AG04450 (cell line): ENCODE measurements around the gene BASP1. TPM values are rescaled to one million over a fixed set of nuclear protein-coding genes. Genes with fewer than 3 reads are reported as not detected.
"Not testable (repeated sequence)": the region's sequence is repeated elsewhere in the genome, so short reads cannot be mapped to it uniquely, and the experiment has no call there.

ENCODE experiments used
- CTCF ChIA-PET: fragments of 300-600, 350-600 bp; formaldehyde crosslinking; extraction: SDS; loops from one replicate; lab custom pipeline; 2022; ENCODE audit warnings: antibody characterized with exemption, inconsistent platforms; lab: Charles Lee
- POLR2A ChIA-PET: fragments of 350-600 bp; formaldehyde crosslinking; extraction: SDS; loops from one replicate; lab custom pipeline; 2021; ENCODE audit warnings: antibody characterized with exemption, inconsistent platforms; lab: Yijun Ruan, JAX
- DNase-seq: peaks from one replicate; pipeline ENCODE4 v3.0.0-alpha.2; 2011; ENCODE audit warnings: low read depth, low spot score
- H3K27ac ChIP-seq: one replicate; pipeline ENCODE4 v1.5.1; 2012; ENCODE audit warnings: low read depth, low read length, control low read depth
- H3K27me3 ChIP-seq: one replicate; pipeline ENCODE4 v1.6.0; 2012; ENCODE audit warnings: low read length; ENCODE audit not compliant: control insufficient read depth, insufficient read depth
- H3K4me3 ChIP-seq: 2 replicates; pipeline ENCODE4 v1.5.1; 2011; ENCODE audit warnings: mild to moderate bottlenecking, low read depth, low read length, control low read depth
- H3K9me3 ChIP-seq: 2 replicates; pipeline ENCODE4 v1.5.1; 2012; ENCODE audit warnings: low read length; ENCODE audit not compliant: control insufficient read depth, insufficient read depth
- CTCF ChIP-seq: IDR thresholded peaks from 2 replicates; pipeline ENCODE4 v1.5.1; 2011; ENCODE audit warnings: low read depth, low read length, control low read depth, inconsistent platforms
- polyA plus RNA-seq: library from polyadenylated mRNA; depleted of rRNA; stranded (reverse); fragments of >200 nt; gene quantifications from 2 replicates; pipeline ENCODE4 v1.2.3, GENCODE V29; 2011

The BASP1 gene
- polyA plus RNA-seq, 1 experiment: 227 TPM

GRCh38 chr5:17258431-17258830, 41.0 kb downstream of the BASP1 start:
- ChIA-PET CTCF (interaction anchor here (0.9 kb wide), 1 partner anchor 42 kb away, joined by 3 read pairs; no protein-coding TSS in a partner anchor), POLR2A (no interaction called here)
- H3K9me3 ChIP-seq: no peaks in the 10 kb centered on the region; the same call in 1 of the 2 replicates
- no peaks in the 10 kb centered on the region for H3K27me3 ChIP-seq
- no peak overlapping the region for H3K27ac ChIP-seq
- TF ChIP-seq CTCF: no peak
- no peak for DNase-seq
- no peak overlapping the region for H3K4me3 ChIP-seq

GRCh38 chr5:17259012-17259411, 41.6 kb downstream of the BASP1 start:
- H3K9me3 ChIP-seq, H3K4me3 ChIP-seq, POLR2A ChIA-PET, CTCF ChIA-PET, H3K27me3 ChIP-seq, DNase-seq, H3K27ac ChIP-seq: not testable (repeated sequence)

- no peak overlapping the region for H3K4me3 ChIP-seq
- DNase-seq: no peak
- H3K27ac ChIP-seq: no peak overlapping the region
- no peak for TF ChIP-seq CTCF
- no peaks in the 10 kb centered on the region for H3K27me3 ChIP-seq
- POLR2A ChIA-PET: no interaction called here
- CTCF ChIA-PET: interaction anchor here (1.1 kb wide), 1 partner anchor 8 kb away, joined by 3 read pairs; no protein-coding TSS in a partner anchor
- H3K9me3 ChIP-seq: no peaks in the 10 kb centered on the region; the same call in 1 of the 2 replicates
Observed at GRCh38 chr5:17259630-17260257, 42.3 kb downstream of the BASP1 start.

DNA sequence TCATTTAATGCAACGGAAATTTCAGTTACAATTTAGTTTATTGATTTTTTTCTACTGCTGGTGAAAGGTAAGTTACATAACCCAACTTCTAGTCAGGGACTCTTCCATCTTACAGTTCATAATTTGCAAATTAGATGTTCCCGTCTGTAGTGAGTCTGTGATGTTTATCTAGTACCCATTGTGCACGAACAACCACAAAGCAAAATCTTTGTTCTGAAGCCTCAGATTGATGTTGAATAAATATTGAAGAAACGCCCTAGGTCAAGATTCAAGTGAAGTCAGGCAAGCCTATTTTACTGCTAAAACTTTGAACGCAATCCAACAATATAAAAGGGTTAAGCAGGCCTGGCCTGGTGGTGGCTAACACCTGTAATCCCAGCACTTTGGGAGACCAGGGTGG, 43.1 kb downstream of the BASP1 start:
- no peak for TF ChIP-seq CTCF
- H3K27me3 ChIP-seq: no peaks in the 10 kb centered on the region
- H3K9me3 ChIP-seq: no peaks in the 10 kb centered on the region; the same call in 1 of the 2 replicates
- DNase-seq: no peak
- no peak overlapping the region for H3K4me3 ChIP-seq
- CTCF ChIA-PET: interaction anchor here (1.1 kb wide), 1 partner anchor 9 kb away, joined by 3 read pairs; no protein-coding TSS in a partner anchor
- H3K27ac ChIP-seq: no peak overlapping the region
- POLR2A ChIA-PET: no interaction called here

DNA sequence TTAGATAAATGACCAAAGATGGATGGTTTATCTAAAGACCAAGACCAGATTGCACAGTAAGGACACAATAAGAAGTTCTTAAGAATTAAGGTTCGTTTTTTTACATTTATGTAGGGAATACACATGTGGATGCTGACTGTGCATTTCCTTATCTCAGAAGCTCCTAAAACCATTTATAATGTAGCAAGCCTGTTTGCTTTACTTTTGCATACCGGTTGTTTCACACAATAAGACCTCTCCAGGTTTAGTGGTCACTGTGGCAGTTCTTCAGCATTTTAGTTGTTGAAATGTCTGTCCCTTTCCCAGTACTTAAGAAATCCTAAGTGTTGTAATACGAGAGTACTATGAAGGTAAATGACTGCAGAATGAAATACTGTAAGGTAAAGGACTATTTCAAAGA, 43.6 kb downstream of the BASP1 start:
- H3K9me3 ChIP-seq: no peaks in the 10 kb centered on the region; the same call in 1 of the 2 replicates
- H3K27me3 ChIP-seq: no peaks in the 10 kb centered on the region
- H3K27ac ChIP-seq: no peak overlapping the region
- POLR2A ChIA-PET: no interaction called here
- no peak for DNase-seq
- H3K4me3 ChIP-seq: no peak overlapping the region
- no peak for TF ChIP-seq CTCF
- CTCF ChIA-PET: interaction anchor here (1.1 kb wide), 1 partner anchor 9 kb away, joined by 3 read pairs; no protein-coding TSS in a partner anchor
